Stimulated activated CD4-positive, alpha-beta T cell treated with anti-CD3 and anti-CD28 coated beads, Interleukin-2, amount 100 ng/mL, for 48 hours (primary cell): ENCODE measurements around the gene FAM25G.

Experiments used
- DNase-seq, 2 donors: peaks; one replicate each; pipeline ENCODE4 v3.0.0-alpha.2; 2020

Gene FAM25G

DNA sequence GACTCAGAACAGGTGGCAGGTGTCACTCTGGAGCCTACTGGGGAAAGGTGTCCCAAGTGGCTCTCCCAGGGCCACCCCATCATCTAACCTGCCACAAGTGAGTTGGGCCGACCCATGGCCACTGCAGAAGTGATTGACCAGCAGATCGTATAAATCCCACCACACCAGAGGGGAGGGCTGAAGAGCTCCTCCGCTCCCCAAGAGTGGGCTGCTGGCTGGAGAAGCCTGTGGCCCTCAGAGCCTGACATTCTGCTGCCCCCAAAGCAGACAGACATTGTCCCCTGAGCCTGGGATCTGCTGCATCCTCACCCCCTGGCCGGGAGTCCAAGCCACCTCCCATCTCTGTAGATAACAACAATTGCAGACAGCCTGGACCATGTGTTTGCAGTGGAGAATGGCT lies 44.3 kb downstream of the FAM25G start:
- DNase-seq: no peak

DNA sequence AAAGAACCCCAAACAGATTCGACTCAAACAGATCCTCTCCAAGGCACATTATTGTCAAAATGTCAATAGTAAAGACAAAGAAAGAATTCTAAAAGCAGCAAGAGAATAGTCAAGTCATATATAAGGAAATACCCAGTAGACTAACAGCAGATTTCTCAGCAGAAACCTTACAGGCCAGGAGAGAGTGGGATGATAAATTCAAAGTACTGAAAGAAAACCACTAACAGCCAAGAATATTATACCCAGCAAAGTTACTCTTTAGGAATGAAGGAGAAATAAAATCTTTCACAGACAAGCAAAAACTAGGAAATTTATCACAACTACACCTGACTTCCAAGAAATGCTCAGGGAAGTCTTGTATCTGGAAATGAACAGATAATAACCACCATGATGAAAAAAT lies 45.8 kb downstream of the FAM25G start:
- no peak for DNase-seq

DNA sequence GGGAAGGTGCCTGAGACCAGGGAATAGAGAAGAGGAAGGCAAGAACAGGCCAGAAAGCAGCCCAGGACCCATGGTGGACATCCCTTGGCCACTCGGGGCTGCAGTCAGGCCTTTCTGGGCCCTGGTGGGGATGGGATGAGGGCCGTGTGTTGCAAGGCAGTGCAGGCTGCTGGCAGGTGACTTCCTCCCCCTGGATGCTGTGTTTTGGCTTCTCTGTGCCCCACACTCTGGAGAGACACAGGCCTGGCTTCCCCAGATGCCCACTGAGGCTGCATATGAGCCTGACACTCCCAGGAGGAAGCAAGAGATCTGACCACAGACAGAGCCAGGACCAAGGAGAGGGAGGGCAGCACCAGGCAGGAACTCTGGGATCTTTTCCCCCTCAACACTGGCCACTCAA lies 47.5 kb downstream of the FAM25G start:
- DNase-seq: no peak

DNA sequence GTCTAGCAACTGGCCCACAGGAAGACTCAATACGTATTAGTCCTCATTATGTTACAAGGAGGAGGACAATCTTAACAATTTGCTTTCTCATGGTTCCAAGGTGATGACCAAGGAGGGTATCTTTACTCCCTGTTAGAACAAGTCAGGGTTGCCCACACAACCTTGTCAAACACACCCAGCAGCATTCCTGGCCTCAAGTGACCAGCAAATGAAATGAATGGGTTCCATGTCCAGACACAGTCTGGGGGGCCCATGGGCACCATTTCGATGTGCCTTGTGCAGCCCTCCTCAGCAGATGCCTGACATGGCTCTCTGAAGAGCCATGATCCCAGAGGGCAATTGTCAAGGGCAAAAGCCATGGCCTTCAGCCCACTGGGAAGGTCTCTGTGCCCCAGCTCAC lies 48.4 kb downstream of the FAM25G start:
- no peak for DNase-seq

DNA sequence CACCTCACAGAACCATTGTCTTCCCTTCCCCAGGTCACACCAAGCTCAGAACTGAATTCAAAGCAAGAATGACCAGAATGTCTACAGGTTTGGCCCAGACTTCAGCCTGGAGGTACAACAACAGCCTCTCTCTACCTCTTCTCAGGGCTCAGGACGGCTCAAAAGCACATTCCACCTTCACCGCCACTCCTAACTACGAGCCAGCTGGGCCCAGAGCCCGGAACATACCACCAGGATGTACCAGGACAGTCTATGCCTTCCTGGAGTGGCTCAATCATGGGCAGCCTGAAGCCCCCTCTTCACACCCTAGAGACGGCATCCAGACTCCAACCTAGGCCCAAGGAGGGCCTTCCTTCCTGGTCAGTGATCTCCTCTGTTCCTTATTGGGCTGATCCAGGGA lies 49.1 kb downstream of the FAM25G start:
- DNase-seq: no peak

DNA sequence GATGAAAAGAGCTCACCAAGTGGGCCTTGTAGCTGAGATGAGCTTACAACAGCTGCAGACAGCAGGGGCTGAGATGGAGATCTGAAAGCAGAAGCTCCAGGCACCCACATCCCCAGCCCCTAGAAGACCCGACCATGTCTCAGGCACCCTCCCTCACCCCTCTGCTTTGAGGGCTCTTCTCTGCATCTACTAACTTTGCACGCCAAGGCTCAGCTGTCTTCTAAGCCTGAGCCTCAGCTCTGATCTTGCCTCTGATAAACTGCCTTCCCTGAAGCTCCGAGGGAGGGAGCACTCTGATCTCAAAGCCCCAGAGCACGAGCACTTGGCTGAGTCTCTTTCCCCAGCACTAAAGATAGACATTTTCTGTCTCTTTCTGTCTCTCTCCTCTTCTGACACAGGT lies 49.6 kb downstream of the FAM25G start:
- no peak for DNase-seq

DNA sequence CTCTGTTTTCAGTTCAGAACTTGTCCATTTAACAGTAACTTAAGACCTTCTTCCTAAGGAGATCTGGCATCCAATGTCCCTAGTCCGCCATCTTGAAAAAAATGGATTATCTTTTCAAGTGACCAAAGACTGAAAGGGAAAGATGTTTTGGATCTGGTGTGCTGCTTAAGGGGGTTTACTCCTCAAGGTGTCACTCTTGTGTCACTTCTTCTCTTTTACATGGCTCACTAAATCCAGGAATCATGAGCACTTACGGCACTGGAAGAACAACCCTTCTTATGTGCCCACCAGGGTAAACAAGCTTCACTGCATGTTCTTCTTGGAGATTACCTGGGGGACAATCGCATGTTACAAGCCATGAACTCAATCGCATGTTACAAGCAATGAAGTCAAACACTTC lies 51.3 kb downstream of the FAM25G start:
- no peak for DNase-seq

DNA sequence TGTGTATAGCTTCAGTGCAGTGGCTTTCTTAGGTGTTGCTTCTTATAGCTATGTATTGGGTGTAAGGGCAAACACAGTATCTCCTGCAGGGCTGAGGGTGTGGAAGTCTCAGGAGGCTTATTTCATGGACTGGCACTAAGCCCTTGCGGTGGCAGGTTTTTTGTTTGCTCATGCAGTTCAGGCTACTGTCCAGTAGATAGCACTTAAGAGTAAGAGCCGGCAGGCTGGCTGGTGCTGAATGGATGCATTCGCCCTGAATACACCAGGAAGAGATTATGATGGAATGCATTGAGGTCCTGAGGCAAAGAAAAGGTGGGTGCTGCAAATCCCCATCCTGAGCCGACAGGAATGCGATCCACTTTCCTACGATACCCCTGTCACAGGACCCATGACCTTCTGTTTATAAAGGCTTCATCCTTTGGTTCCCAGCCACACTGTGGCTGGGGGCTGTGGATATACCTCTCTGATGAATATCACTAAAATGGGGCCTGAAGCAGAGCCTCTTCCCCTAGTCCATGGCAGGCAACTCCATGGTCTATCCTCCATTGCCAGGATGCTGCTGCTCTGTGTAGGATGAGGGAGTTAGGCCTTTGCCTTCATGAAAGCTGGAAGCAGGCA lies 52.5 kb downstream of the FAM25G start:
- DNase-seq: no peak
